Esophagus (tissue), 2 donors: ENCODE results near the gene RNASEH1. TPM values are rescaled to one million over a fixed set of nuclear protein-coding genes. Genes with fewer than 3 reads are reported as not detected.

ENCODE experiments used
- H3K27ac ChIP-seq, 2 donors: one replicate each; pipeline ENCODE4 v1.5.1; 2013; ENCODE audit warnings: low read depth in 2 of 2, mild to moderate bottlenecking in 2 of 2, inconsistent platforms in 1 of 2, low read length in 1 of 2, moderate library complexity in 1 of 2
- H3K27me3 ChIP-seq, 2 donors: one replicate each; pipeline ENCODE4 v1.6.1; 2013; ENCODE audit warnings: low read length in 2 of 2, control low read depth in 1 of 2, mild to moderate bottlenecking in 1 of 2; ENCODE audit not compliant: insufficient read depth in 2 of 2, control insufficient read depth in 1 of 2
- H3K36me3 ChIP-seq, 2 donors: one replicate each; pipeline ENCODE4 v1.6.1; 2013; ENCODE audit warnings: low read length in 1 of 2; ENCODE audit not compliant: control insufficient read depth in 2 of 2, insufficient read depth in 2 of 2
- H3K4me1 ChIP-seq, 2 donors: one replicate each; pipeline ENCODE4 v1.6.1; 2013; ENCODE audit warnings: low read length in 1 of 2; ENCODE audit not compliant: control insufficient read depth in 2 of 2, insufficient read depth in 2 of 2
- H3K4me3 ChIP-seq, 2 donors: one replicate each; pipeline ENCODE4 v1.5.1; 2013; ENCODE audit warnings: low read length in 2 of 2, mild to moderate bottlenecking in 2 of 2, low read depth in 1 of 2, moderate library complexity in 1 of 2
- H3K9me3 ChIP-seq, 2 donors: one replicate each; pipeline ENCODE4 v1.6.1; 2013; ENCODE audit warnings: mild to moderate bottlenecking in 2 of 2, low read depth in 1 of 2, low read length in 1 of 2, moderate library complexity in 1 of 2; ENCODE audit not compliant: control insufficient read depth in 2 of 2, insufficient read depth in 1 of 2
- WGBS, 2 donors: extraction: QIAGEN DNeasy Blood & Tissue Kit; methylation state at CpG; one replicate each; pipeline ENCODE4 v1.1.7; 2013; 5-methylcytosine and 5-hydroxymethylcytosine counted together
- polyA plus RNA-seq, 2 donors: library from polyadenylated mRNA; stranded (reverse); fragments of 200-250 nt; gene quantifications; one replicate each; pipeline ENCODE4 v1.2.3, GENCODE V29; 2013
- donor health status: healthy with polysubstance abuse.
- donor health status: Bipolar disorder and iron deficiency.

The RNASEH1 gene
- polyA plus RNA-seq, 2 donors = 5.7 to 10.1 TPM

- Histone ChIP-seq H3K9me3 (no peaks in the 10 kb centered on the region), H3K27ac (no peak overlapping the region), H3K4me3 (no peak overlapping the region), H3K36me3 (no peaks in the 10 kb centered on the region), H3K27me3 (no peaks in the 10 kb centered on the region), H3K4me1 (no peaks in the 10 kb centered on the region)
- 69 to 75% methylated on average over 22 of the region's 22 CpGs for WGBS, 2 donors
Measured at GRCh38 chr2:3601561-3602271, 43.6 kb upstream of the RNASEH1 start.

- H3K36me3 ChIP-seq = no peaks in the 10 kb centered on the region
- no peaks in the 10 kb centered on the region for H3K27me3 ChIP-seq
- H3K4me1 ChIP-seq = no peaks in the 10 kb centered on the region
- H3K27ac ChIP-seq = no peak overlapping the region
- no peaks in the 10 kb centered on the region for H3K9me3 ChIP-seq
- no peak overlapping the region for H3K4me3 ChIP-seq
- 80 to 88% methylated on average over 11 of the region's 11 CpGs for WGBS, 2 donors
Measured at GRCh38 chr2:3600256-3600855, 42.2 kb upstream of the RNASEH1 start.

GRCh38 chr2:3598912-3599854 lies 41.0 kb upstream of the RNASEH1 start:
- no peak overlapping the region for H3K4me3 ChIP-seq
- no peaks in the 10 kb centered on the region for H3K36me3 ChIP-seq
- no peaks in the 10 kb centered on the region for H3K27me3 ChIP-seq
- H3K27ac ChIP-seq = no peak overlapping the region
- 87 to 88% methylated on average over 22 of the region's 22 CpGs for WGBS, 2 donors
- no peaks in the 10 kb centered on the region for H3K4me1 ChIP-seq
- H3K9me3 ChIP-seq = no peaks in the 10 kb centered on the region

- no peak overlapping the region for H3K4me3 ChIP-seq
- H3K36me3 ChIP-seq = no peaks in the 10 kb centered on the region
- H3K9me3 ChIP-seq = no peaks in the 10 kb centered on the region
- H3K27me3 ChIP-seq = no peaks in the 10 kb centered on the region
- no peak overlapping the region for H3K27ac ChIP-seq
- 77% methylated on average over 22 of the region's 22 CpGs for WGBS, 2 donors
- H3K4me1 ChIP-seq = no peaks in the 10 kb centered on the region
Measured at GRCh38 chr2:3598197-3598910, 40.2 kb upstream of the RNASEH1 start.

- no peaks in the 10 kb centered on the region for H3K4me1 ChIP-seq
- no peaks in the 10 kb centered on the region for H3K36me3 ChIP-seq
- H3K9me3 ChIP-seq = no peaks in the 10 kb centered on the region
- no peak overlapping the region for H3K27ac ChIP-seq
- H3K27me3 ChIP-seq = no peaks in the 10 kb centered on the region
- WGBS, 2 donors = 56 to 60% methylated on average over 6 of the region's 6 CpGs
- no peak overlapping the region for H3K4me3 ChIP-seq
Measured at GRCh38 chr2:3597567-3597966, 39.4 kb upstream of the RNASEH1 start.

- Histone ChIP-seq H3K9me3 (no peaks in the 10 kb centered on the region), H3K4me3 (no peak overlapping the region), H3K27me3 (no peaks in the 10 kb centered on the region), H3K27ac (no peak overlapping the region), H3K36me3 (no peaks in the 10 kb centered on the region), H3K4me1 (no peaks in the 10 kb centered on the region)
- 87 to 88% methylated on average over 16 of the region's 16 CpGs for WGBS, 2 donors
Measured at GRCh38 chr2:3596901-3597417, 38.8 kb upstream of the RNASEH1 start.

- 88 to 89% methylated on average over 6 of the region's 6 CpGs for WGBS, 2 donors
- Histone ChIP-seq H3K4me1 (no peaks in the 10 kb centered on the region), H3K36me3 (no peaks in the 10 kb centered on the region), H3K9me3 (no peaks in the 10 kb centered on the region), H3K27ac (no peak overlapping the region), H3K27me3 (no peaks in the 10 kb centered on the region), H3K4me3 (no peak overlapping the region)
Measured at GRCh38 chr2:3595985-3596384, 37.9 kb upstream of the RNASEH1 start.

GRCh38 chr2:3595404-3595803 lies 37.3 kb upstream of the RNASEH1 start:
- WGBS, 2 donors = 90 to 91% methylated on average over 11 of the region's 11 CpGs
- H3K9me3 ChIP-seq = no peaks in the 10 kb centered on the region

More at GRCh38 chr2:3595404-3595803, 37.3 kb upstream of the RNASEH1 start:
- H3K4me3 ChIP-seq = no peak overlapping the region
- no peaks in the 10 kb centered on the region for H3K36me3 ChIP-seq
- H3K27me3 ChIP-seq = no peaks in the 10 kb centered on the region
- H3K27ac ChIP-seq = no peak overlapping the region
- no peaks in the 10 kb centered on the region for H3K4me1 ChIP-seq
